HG02798 (cell line): ENCODE results near the gene DENND1A.
"Not testable (repeated sequence)": the region's sequence is repeated elsewhere in the genome, so short reads cannot be mapped to it uniquely, and the experiment has no call there.

Experiments
- ATAC-seq: cut with Tn5 transposase; IDR thresholded peaks from one replicate; pipeline ENCODE4 v1.9.1; 2021; ENCODE audit warnings: mild to moderate bottlenecking; ENCODE audit not compliant: unreplicated experiment, poor library complexity

Gene DENND1A

GRCh38 chr9:123923377-123923776 lies 6.5 kb downstream of the DENND1A start:
- ATAC-seq, result no peak

GRCh38 chr9:123922911-123923310 lies 7.0 kb downstream of the DENND1A start:
- ATAC-seq, result no peak

DNA sequence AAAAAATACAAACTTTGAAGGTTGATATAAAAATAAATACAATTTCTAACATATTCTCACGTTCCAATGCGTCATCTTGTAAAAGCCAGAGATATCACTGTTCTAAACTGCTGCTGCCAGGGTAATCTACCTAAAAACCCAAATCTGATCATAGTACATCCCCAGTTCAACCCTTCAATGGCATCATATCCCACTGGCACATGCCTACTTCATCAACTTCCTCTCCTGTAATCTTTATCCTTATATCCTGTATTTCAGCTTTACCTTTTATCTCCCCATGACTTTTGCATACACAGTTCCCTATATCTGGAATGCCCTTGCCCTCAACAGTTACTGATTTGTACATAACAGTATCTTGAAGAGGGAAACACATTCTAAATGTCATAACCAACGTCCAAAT lies 7.5 kb downstream of the DENND1A start:
- ATAC-seq, result no peak

DNA sequence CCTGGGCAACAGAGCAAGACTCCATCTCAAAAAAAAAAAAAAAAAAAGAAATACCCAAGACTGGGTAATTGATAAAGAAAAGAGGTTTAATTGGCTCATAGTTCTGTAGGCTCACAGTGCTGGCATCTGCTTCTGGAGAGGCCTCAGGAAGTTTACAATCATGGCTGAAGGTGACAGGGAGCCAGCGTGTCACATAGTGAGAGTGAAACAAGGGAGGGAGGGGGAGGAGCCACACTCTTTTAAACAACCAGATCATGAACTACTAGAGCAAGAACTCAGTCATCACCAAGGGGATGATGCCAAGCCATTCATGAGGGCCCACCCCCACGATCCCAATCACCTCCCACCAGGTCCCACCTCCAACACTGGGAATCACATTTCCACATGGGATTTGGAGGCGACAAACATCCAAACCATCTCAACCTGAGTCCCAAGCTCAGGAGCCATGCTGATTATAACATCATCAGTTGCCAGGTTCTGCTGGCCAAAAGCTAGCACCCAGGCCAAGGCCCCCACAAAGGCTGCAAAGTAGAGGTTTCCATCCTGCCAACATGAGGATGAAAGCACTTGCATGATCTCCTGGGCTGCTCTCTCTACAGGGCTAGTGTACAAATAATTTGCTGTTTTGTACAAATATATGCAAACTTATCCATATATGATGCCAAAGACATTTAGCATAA lies 15.3 kb downstream of the DENND1A start:
- no peak for ATAC-seq

DNA sequence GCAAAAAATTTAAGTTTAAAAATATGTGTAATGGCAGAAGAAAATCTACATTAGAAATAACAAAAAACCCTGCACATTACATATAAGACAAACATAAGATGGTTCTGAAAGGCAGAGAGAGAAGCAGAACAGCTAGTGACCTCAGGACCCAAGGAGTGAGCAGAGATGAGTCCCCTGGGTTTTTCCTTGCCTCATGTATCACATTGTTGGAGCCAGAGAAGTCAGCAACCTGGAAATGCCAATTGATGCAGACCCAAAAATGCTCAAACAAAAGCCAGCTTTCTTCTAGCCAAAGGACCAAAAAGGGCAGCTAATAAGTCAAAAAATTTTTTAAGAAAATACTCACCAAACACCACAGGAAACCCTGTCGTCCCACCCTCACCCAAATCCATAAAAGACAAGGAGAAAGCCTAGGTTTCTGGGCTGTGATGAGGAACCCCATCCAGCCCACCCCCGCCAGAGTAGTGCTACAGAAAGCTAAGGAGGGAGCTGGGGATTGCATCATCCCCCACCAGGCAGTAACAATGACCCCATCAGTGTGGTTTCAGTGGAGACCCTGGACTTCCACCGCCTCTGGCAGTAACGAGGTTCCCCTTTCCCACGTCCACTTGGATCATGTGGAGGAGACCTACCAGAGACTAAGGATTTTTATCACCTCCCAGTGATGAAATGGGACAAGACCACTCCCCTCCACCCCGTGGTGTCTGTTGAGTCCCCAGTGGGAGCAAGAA lies 17.6 kb downstream of the DENND1A start:
- ATAC-seq, result no peak

- ATAC-seq, result no peak
Measured at GRCh38 chr9:123911024-123911423, 18.9 kb downstream of the DENND1A start.

- not testable (repeated sequence) for ATAC-seq
Measured at GRCh38 chr9:123909192-123909591, 20.7 kb downstream of the DENND1A start.

DNA sequence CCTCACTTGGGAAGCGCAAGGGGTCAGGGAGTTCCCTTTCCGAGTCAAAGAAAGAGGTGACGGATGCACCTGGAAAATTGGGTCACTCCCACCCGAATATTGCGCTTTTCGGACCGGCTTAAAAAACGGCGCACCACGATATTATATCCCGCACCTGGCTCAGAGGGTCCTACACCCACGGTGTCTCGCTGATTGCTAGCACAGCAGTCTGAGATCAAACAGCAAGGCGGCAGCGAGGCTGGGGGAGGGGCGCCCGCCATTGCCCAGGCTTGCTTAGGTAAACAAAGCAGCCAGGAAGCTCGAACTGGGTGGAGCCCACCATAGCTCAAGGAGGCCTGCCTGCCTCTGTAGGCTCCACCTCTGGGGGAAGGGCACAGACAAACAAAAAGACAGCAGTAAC lies 26.4 kb downstream of the DENND1A start:
- not testable (repeated sequence) for ATAC-seq

DNA sequence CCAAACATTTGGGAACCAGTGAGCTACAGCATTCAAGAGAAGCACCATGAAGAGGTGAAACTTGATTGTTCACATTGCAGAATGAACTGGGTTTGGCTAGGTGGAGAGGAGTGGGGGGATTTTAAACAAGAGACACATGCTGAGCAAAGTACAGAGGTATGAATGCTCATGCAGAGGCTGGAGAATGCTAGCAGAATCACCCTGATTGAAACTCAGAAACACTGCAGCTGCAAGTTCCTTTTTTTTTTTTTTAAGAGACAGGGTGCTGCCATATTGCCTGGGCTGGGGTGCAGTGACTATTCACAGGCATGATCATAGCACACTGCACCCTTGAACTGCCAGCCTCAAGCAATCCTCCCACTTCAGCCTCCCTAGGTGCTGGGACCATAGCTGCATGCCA lies 35.1 kb downstream of the DENND1A start:
- ATAC-seq, result no peak

DNA sequence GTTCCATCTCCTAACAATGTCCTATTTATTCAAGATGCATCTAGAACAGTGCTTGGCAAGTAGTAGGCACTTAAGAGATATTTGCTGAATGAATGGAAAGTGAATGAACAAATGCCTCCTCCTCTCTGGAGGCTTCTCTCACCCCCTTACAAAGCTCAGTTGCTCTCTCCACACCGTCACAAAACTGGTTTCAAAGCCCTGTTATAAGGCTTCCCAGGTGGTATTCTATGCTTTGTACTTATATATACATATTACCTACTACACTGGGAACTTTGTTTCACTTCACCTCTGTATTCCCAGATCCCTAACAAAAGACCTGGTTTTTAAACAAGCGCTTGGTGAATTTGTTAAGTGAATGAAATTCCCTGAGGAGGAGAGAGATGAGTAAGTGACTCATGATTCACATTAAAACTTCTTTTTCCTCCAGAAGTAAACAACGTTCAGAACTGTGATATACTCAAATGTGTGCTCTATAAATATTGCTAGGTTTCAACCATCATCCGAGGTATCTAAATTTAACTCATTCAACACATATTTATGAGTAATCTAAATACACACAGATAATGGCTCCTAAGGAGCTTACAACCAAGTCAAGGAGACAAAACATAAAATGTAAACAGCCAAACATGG lies 36.0 kb downstream of the DENND1A start:
- ATAC-seq, result no peak

DNA sequence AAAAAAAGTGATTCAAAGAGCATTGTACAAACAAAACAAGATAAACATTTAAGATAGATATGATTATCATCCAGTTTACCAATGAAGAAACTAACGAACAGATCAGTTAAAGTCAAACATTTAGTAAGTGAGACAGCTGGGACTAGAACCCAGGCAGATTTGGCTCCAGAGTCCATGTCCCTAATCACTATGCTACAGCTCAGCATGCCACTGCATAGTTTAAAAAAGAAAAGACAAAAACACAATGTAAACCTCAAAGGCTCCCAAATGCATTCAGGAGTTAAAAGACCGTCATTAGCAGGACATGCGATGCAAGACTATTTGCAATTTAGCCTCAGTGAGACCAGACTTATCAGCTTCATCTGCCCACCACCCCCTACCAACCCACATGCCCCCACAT lies 36.8 kb downstream of the DENND1A start:
- ATAC-seq, result no peak

DNA sequence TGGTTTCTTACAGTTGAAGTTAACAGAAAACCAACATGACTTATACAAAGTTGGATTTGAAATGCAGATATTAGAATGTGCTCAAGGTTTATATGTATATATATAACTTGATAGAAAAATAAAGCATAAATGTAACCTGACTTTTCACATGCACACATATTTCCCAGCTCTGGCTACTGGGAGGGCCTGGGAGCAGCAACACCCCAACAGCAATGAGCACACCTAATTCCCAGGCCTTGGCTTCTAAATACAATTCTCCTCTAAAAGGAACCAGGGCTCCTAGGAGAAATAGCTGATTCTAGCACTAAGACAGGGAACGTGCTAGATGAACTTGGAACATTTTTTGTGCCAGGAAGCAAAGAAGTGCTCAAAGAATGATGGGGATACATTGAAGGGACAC lies 42.1 kb downstream of the DENND1A start:
- ATAC-seq, result no peak

DNA sequence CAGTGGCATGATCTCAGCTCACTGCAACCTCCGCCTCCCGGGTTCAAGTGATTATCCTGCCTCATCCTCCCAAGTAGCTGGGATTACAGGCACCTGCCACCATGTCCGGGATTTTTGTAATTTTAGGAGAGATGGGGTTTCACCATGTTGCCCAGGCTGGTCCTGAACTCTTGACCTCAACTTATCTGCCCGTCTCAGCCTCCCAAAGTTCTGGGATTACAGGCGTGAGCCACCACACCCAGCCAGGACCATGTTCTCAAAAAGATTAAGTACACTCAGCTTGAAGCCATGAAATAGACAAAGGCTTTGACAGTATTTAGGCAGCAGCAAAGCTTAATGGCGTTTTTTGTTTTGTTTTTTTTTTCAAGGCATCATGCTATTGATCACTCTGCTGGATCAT lies 44.1 kb downstream of the DENND1A start:
- not testable (repeated sequence) for ATAC-seq

DNA sequence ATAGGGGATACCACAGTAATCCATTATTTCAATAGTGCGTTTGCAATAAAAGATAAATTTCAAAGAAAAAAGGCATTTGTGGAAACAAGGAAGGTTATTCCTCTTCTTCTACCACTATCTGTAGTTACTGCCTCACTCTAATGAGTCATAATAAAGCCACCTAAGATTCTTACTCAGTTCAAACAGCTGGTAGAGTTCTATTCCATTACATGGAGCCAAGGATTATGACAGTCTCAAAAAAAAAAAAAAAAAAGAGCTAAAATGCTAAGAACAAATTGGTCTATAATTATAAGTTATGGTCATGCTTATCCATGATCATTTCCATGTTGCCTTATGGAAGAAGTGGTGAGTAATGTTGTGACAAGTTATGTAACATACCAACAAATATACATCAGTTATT lies 46.3 kb downstream of the DENND1A start:
- ATAC-seq, result no peak

DNA sequence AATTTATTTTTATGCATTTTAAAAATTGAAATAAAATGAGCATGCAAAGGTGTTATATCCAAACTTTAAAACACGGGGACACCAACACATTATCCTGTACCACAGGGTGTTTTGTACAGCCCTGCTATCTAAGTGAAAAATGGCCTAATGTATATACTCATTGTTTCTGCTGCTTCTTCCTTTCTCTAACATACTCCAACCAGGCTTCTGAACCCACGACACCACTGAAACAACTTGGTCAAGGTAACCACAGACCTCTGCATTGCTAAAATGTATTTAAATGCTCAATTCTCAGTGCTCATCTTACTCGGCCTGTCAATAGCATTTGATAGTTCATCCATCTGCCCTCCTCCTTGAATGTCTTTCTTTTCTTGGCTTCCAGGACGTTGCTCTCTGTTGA lies 48.3 kb downstream of the DENND1A start:
- ATAC-seq, result no peak

GRCh38 chr9:123880420-123880819 lies 49.5 kb downstream of the DENND1A start:
- ATAC-seq, result no peak

DNA sequence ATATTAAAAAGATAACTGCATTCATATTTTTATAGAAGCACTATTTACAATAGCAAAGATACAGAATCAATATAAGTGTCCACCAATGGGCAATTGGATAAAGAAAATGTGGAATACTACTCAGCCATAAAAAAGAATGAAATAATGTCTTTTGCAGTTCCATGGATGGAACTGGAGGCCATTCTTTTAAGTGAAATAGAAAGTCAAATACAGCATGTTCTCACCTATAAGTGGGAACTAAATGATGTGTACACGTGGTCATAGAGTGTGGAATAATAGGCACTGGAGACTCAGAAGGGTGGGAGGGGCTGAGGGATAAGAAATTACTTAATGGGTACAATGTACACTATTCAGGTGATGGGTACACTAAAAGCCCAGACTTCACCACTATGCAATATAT lies 53.2 kb downstream of the DENND1A start:
- no peak for ATAC-seq

DNA sequence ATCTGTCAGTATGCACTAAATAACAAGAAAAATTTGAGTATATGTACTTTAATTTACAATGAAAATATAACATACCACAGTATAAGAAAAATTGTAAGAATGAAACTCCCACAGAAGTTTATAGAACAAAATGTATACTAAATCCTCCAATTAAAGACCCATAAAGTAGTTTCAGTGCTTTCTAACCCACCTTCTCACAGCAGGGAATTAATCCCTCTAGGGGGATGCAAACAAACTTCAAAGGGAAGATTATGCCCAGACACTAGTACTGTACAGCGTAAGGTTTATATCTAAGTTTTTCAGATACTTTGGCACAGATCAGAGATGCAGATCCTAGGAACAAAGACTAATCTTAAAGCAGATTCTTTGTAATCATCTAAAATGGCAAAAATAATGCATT lies 57.2 kb downstream of the DENND1A start:
- no peak for ATAC-seq

DNA sequence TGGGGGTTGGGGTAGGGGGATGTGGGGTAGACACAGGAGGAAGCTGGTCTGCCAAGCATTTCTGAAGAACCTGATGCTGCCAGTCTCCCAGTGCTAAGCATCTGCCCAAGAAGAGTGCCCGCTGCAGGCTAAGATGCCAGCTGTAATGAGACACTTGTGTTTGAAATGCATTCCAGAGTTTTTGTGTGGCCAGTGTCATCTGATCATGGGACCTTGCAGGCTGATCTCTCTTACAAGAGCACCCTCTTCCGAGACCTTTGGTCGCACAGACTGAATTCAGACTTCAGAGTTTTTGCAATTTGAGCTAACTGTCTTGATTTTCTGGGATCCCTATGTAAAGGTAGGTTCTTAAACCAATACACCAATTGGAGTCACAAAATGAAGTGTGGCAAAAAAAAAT lies 58.1 kb downstream of the DENND1A start:
- no peak for ATAC-seq

DNA sequence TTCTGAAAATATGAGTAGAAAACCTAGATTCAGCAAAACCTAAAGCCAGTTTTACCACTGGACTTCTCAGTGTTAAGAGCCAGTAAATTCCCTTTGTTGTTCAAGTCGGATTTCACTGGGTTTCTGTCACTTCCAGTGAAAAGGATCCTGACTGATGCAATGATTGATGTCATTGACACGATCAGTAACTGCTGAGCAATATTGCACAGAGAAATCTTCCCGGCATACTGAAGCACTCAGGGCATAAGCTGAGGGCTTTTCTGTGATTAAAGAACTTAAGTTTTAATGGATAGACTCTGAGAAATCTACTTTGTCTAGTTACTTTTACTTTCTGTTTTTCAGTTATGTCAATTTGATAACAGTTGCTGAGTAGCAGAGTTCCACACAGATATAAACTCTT lies 61.9 kb downstream of the DENND1A start:
- no peak for ATAC-seq

GRCh38 chr9:123867034-123867433 lies 62.9 kb downstream of the DENND1A start:
- no peak for ATAC-seq

DNA sequence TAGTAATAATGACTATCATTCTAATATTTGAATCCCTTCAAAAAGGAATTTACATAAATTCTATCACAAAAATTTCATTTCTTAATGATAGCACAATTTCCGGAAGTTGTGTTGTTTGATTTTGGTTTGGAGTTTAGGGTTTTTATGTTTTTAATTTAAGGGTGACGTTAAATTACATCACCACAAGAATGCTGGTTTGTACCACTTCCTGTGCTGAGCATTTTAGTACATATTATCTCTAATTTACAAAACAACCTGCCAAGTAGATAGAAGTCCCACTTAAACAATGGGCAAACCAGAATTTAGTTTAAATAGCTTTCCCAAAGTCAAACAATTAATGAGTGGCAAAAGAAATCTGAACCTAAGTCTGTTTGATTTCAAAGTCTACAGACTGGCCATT lies 63.4 kb downstream of the DENND1A start:
- ATAC-seq, result no peak
